WERI-Rb-1 (cell line): Measurements from ENCODE around the gene MYRIP.

Source experiments
- DNase-seq: peaks from one replicate; pipeline ENCODE4 v3.0.0-alpha.2; 2020
- H3K27ac ChIP-seq: fragments of 250-450 bp; sonication (Bioruptor Pico); 2 replicates; pipeline ENCODE4 v1.5.1; 2020; ENCODE audit warnings: mild to moderate bottlenecking, moderate library complexity
- H3K27me3 ChIP-seq: fragments of 250-450 bp; sonication (Bioruptor Pico); 2 replicates; pipeline ENCODE4 v1.5.1; 2021; ENCODE audit warnings: mild to moderate bottlenecking, low read depth, moderate library complexity; ENCODE audit not compliant: insufficient read depth, severe bottlenecking
- H3K36me3 ChIP-seq: fragments of 250-450 bp; sonication (Bioruptor Pico); 2 replicates; pipeline ENCODE4 v1.5.1; 2020; ENCODE audit warnings: mild to moderate bottlenecking, moderate library complexity
- H3K4me3 ChIP-seq: 2 replicates; pipeline ENCODE4 v1.5.1; 2011; ENCODE audit warnings: low read depth, mild to moderate bottlenecking, control low read depth, low read length
- H3K9me3 ChIP-seq: fragments of 250-450 bp; sonication (Bioruptor Pico); 2 replicates; pipeline ENCODE4 v1.5.1; 2021; ENCODE audit warnings: mild to moderate bottlenecking, moderate library complexity; ENCODE audit not compliant: severe bottlenecking
- CTCF ChIP-seq: IDR thresholded peaks from 2 replicates; pipeline ENCODE4 v1.5.1; 2011; ENCODE audit warnings: low read depth, mild to moderate bottlenecking, control low read depth, inconsistent platforms, low read length

Gene MYRIP

GRCh38 chr3:40262331-40262730 is 452.9 kb downstream of the MYRIP start:
- Histone ChIP-seq H3K9me3 (no peaks in the 10 kb centered on the region), H3K27ac (no peak overlapping the region), H3K4me3 (no peak overlapping the region), H3K36me3 (no peaks in the 10 kb centered on the region), H3K27me3 (no peaks in the 10 kb centered on the region)
- TF ChIP-seq CTCF = no peak
- no peak for DNase-seq

- Histone ChIP-seq H3K4me3 (no peak overlapping the region), H3K27ac (no peak overlapping the region), H3K36me3 (no peaks in the 10 kb centered on the region), H3K27me3 (no peaks in the 10 kb centered on the region), H3K9me3 (no peaks in the 10 kb centered on the region)
- DNase-seq = no peak
- no peak for TF ChIP-seq CTCF
Measured at GRCh38 chr3:40264451-40264850, 455.0 kb downstream of the MYRIP start.

- DNase-seq = no peak
- Histone ChIP-seq H3K4me3 (no peak overlapping the region), H3K9me3 (no peaks in the 10 kb centered on the region), H3K27me3 (no peaks in the 10 kb centered on the region), H3K36me3 (no peaks in the 10 kb centered on the region), H3K27ac (no peak overlapping the region)
- no peak for TF ChIP-seq CTCF
Measured at GRCh38 chr3:40265181-40265580, 455.8 kb downstream of the MYRIP start.

- H3K27ac ChIP-seq = no peak overlapping the region
- H3K4me3 ChIP-seq = no peak overlapping the region
- H3K36me3 ChIP-seq = no peaks in the 10 kb centered on the region
- no peak for TF ChIP-seq CTCF
- no peaks in the 10 kb centered on the region for H3K27me3 ChIP-seq
- H3K9me3 ChIP-seq = no peaks in the 10 kb centered on the region
- DNase-seq = no peak
Measured at GRCh38 chr3:40267937-40268724, 458.7 kb downstream of the MYRIP start.

- no peaks in the 10 kb centered on the region for H3K27me3 ChIP-seq
- no peaks in the 10 kb centered on the region for H3K9me3 ChIP-seq
- H3K27ac ChIP-seq = no peak overlapping the region
- H3K4me3 ChIP-seq = no peak overlapping the region
- DNase-seq = no peak
- no peaks in the 10 kb centered on the region for H3K36me3 ChIP-seq
- no peak for TF ChIP-seq CTCF
Measured at GRCh38 chr3:40268802-40269524, 459.6 kb downstream of the MYRIP start.
